Natural killer cell treated with Interleukin-12 subunit alpha and Interleukin-12 subunit beta and Interleukin-15 and Interleukin-18, amount 100 ng/mL, for 72 hours (primary cell): ENCODE results near the gene SLC39A5. TPM values are rescaled to one million over a fixed set of nuclear protein-coding genes. Genes with fewer than 3 reads are reported as not detected.

Experiments
- ATAC-seq, 2 donors: fragments of 150-1000 bp; cut with Tn5 transposase in 1 of 2; sonication (Bioruptor Pico), chemical (Tn5 transposase) in 1 of 2; 2 replicates each; pipeline ENCODE4 v1.10.0; 2021
- DNase-seq: peaks from one replicate; pipeline ENCODE4 v3.0.0; 2022; ENCODE audit warnings: low spot score
- H3K27ac Mint-ChIP-seq, 2 donors: 1 replicate in 1 of 2; 2 replicates in 1 of 2; pipeline ENCODE4 v1.8.0; 2022; ENCODE audit warnings: mixed read lengths in 2 of 2, mild to moderate bottlenecking in 1 of 2, moderate library complexity in 1 of 2
- H3K27me3 Mint-ChIP-seq, 2 donors: 1 replicate in 1 of 2; 2 replicates in 1 of 2; pipeline ENCODE4 v1.8.0; 2022; ENCODE audit warnings: mixed read lengths in 2 of 2
- H3K36me3 Mint-ChIP-seq: one replicate; pipeline ENCODE4 v1.8.0; 2022; ENCODE audit warnings: mixed read lengths
- H3K4me1 Mint-ChIP-seq, 2 donors: 1 replicate in 1 of 2; 2 replicates in 1 of 2; pipeline ENCODE4 v1.8.0; 2022; ENCODE audit warnings: low read depth in 2 of 2, mixed read lengths in 2 of 2, mild to moderate bottlenecking in 1 of 2
- H3K4me3 Mint-ChIP-seq: one replicate; pipeline ENCODE4 v1.8.0; 2022; ENCODE audit warnings: mixed read lengths
- H3K9me3 Mint-ChIP-seq: 2 replicates; pipeline ENCODE4 v1.8.0; 2022; ENCODE audit warnings: mixed read lengths
- total RNA-seq, 2 donors: library from RNA; stranded (reverse); gene quantifications; one replicate each; pipeline ENCODE4 v1.2.3, GENCODE V29; 2022

The SLC39A5 gene
- total RNA-seq, 2 donors from 2014 or later = 0.50 to 1.4 TPM

DNA sequence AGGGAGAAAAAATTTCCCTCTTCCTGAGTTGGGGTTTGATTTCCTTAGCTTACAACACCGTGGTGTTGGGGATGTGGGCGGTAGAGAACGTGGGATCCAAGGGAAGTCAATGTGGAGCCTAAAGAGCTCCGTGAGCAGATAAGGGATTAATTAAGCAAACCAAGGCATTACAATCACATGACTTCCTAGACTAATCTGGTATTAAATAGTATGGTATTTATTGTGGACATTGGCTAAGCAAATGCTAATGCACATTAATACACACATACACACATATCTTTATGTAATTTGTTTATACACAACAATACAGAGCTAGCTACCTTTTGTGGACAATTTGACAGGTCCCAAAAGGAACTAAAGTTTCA lies 7.3 kb upstream of the SLC39A5 start:
- H3K36me3 Mint-ChIP-seq = no peaks in the 10 kb centered on the region
- peaks cover 35 to 48% of the 10 kb centered on the region in 2 donors for H3K4me1 Mint-ChIP-seq

DNA sequence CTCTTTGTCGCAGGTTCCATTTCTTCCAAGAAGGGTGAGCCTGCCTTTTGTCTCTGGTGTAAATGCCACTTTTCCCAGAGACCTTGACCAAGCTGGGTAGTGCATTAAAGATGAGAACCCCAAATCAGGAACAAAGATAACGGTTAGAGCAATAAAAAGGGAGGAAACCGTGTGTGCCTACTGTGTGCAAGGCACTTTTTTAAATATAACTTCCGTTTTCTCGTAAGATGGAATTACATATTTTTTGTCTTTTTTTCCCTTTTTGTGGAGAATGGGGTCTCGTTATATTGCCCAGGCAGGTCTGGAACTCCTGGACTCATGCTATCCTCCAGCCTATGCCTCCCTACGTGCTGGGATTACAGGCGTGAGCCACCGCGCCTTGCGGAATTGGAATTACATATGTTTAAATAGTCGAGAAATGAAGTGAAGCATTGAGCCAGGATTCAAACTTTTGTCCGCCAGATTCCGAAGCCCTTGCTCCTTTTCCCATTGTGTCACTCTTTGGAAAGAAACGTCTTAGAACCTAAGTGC lies 6.2 kb upstream of the SLC39A5 start:
- Mint-ChIP-seq H3K9me3 (no peaks in the 10 kb centered on the region), H3K4me1 (peaks cover 35 to 48% of the 10 kb centered on the region in 2 donors), H3K27me3 (no peaks in the 10 kb centered on the region), H3K36me3 (no peaks in the 10 kb centered on the region), H3K27ac (peak overlapping the region; percentile 92 to 98), H3K4me3 (peak overlapping the region; percentile 88)
- ATAC-seq (no peak), DNase-seq (no peak)

More for the DNA sequence above, 7.3 kb upstream of the SLC39A5 start:
- H3K4me3 Mint-ChIP-seq = peak overlapping the region; percentile 99
- no peaks in the 10 kb centered on the region for H3K9me3 Mint-ChIP-seq
- no peak for ATAC-seq
- H3K27ac Mint-ChIP-seq = peak overlapping the region; percentile 98 to 100
- no peak for DNase-seq
- H3K27me3 Mint-ChIP-seq = no peaks in the 10 kb centered on the region

DNA sequence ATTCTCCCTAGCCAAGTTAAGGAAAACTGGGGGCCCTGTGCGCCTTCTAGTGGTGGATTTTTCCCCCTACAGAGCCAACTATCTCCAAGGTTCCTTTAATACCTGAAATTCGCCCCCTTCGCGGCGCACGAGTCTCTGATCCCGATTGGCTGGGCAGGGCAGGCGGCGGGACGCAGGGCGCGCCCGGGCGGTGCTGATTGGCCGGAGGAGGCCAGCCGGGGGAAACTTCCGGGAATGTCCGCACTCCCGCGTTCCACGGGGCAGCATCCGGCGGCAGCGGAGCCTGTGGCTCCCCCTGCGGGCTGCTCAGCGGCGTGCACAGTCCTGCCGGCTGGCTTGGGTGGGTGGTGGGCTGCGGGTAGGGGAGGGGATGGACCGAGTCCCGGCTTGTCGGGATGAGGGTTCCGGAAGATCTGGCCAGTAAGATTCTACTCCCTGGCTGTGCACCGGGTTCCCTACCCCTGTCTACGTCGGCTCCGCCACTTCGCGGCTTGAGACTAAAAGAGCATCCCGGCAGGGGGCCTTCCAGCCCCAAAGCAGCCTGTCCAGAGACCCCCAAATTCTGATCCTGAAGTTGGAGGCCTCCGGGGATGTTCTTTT lies 5.6 kb upstream of the SLC39A5 start, which contains the start of gene NABP2:
NABP2 (plus strand) TSS at position 241 of the 600 bp plus-strand sequence. CDS start 515 bp downstream, outside the sequence.
- peak; percentile 93 to 94 for ATAC-seq
- peak; percentile 99 for DNase-seq
- H3K27me3 Mint-ChIP-seq = no peaks in the 10 kb centered on the region
- peaks cover 35 to 48% of the 10 kb centered on the region in 2 donors for H3K4me1 Mint-ChIP-seq
- H3K9me3 Mint-ChIP-seq = no peaks in the 10 kb centered on the region
- no peaks in the 10 kb centered on the region for H3K36me3 Mint-ChIP-seq
- H3K27ac Mint-ChIP-seq = peak within 1 kb of the TSS; percentile 92 to 98
- peak within 1 kb of the TSS; percentile 88 for H3K4me3 Mint-ChIP-seq

DNA sequence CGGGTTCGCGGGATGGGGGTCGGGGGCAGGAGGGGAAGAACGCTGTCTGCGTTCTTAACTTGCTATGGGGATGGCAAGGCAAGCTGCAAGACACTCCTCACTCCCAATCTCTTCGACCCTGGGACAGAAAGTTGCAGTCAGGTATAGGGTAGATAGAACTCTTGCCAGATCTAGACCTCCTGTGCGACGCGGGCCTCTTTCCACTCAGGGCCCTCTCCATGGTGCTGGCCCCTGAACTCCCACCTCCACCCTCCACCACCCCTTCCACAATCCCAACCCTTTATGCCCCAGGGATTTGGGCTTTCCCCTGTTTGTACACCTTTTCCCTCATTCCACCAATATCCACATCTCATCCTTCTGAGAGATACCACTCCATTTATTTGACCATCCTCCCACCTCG lies 4.9 kb upstream of the SLC39A5 start:
- Mint-ChIP-seq H3K36me3 (no peaks in the 10 kb centered on the region), H3K9me3 (no peaks in the 10 kb centered on the region), H3K4me3 (peak overlapping the region; percentile 88), H3K27ac (peak overlapping the region; percentile 92 to 98), H3K4me1 (peaks cover 35 to 48% of the 10 kb centered on the region in 2 donors), H3K27me3 (no peaks in the 10 kb centered on the region)
- DNase-seq (no peak), ATAC-seq (no peak)

DNA sequence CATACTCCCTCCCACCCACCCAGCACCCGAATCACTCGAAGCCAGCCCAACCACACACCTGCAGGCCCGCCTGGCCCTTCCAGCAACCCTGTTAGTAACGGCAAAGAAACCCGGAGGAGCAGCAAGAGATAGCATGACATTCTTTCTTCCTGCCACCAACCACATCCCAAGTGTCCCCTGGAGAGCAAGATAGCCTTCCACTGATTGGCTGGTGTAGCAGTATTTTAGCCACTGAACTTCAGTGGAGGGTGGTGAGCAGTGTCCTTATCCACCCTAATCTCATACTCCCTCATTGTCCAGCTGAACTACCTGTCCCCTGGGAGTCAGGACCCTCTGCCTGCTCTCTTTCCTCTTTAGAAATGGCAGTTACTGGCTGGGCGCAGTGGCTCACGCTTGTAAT lies 769 bp upstream of the SLC39A5 start:
- Mint-ChIP-seq H3K36me3 (no peaks in the 10 kb centered on the region), H3K4me1 (peaks cover 12 to 15% of the 10 kb centered on the region in 2 donors), H3K9me3 (no peaks in the 10 kb centered on the region), H3K27ac (no peak overlapping the region), H3K27me3 (no peaks in the 10 kb centered on the region), H3K4me3 (no peak overlapping the region)
- DNase-seq (no peak), ATAC-seq (no peak)

DNA sequence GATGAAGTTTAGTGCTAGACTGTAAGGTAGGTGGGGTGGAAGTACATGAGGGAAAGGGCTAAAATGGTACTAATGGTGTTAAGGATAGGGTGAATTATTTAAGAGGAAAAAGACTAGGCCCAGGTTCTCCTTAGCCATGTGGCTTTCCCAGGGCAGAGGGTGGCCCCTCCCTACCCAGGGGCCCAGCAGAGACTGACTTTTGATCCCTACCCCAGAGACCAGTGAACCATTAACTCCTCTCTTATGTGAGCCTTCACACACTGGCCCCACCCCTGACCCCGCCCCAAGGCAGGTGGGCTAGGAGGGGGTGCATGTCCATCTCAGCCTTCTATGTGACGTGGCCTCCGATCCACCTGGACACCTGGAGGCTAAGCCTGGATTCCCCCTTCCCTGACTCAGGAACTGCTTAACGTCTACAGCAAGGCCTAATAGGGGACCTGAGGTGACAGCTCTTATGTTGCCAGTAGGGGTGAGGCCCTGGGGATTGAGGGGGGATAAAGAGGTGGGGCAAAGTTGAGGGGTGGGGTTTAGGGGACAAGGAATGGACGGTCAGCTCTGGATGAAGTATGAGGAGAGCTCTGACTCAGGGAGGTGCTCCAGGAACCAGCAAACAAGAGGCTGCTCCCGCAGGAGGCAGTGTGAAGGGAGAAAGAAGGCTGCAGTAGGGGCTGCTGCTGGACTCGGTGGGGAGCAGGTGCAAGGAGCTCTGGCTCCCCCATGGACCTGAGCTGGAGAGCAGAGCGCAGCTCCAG lies 757 bp downstream of the SLC39A5 start:
- peaks cover under 1 to 2% of the 10 kb centered on the region in 2 donors for H3K4me1 Mint-ChIP-seq
- H3K27me3 Mint-ChIP-seq = no peaks in the 10 kb centered on the region
- H3K27ac Mint-ChIP-seq = no peak overlapping the region
- no peak overlapping the region for H3K4me3 Mint-ChIP-seq
- DNase-seq (no peak), ATAC-seq (peak in 1 of 2 donors; percentile 55)
- no peaks in the 10 kb centered on the region for H3K9me3 Mint-ChIP-seq
- no peaks in the 10 kb centered on the region for H3K36me3 Mint-ChIP-seq

DNA sequence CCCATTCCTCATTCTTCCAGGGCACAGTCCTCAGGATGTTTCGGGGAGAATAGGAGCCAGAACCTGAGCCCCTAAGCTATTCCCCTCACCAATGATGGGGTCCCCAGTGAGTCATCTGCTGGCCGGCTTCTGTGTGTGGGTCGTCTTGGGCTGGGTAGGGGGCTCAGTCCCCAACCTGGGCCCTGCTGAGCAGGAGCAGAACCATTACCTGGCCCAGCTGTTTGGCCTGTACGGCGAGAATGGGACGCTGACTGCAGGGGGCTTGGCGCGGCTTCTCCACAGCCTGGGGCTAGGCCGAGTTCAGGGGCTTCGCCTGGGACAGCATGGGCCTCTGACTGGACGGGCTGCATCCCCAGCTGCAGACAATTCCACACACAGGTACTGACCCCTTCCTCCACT lies 1.3 kb downstream of the SLC39A5 start:
- no peaks in the 10 kb centered on the region for H3K9me3 Mint-ChIP-seq
- H3K4me1 Mint-ChIP-seq = no peaks in the 10 kb centered on the region
- H3K36me3 Mint-ChIP-seq = no peaks in the 10 kb centered on the region
- no peaks in the 10 kb centered on the region for H3K27me3 Mint-ChIP-seq
- peak in 1 of 2 donors; percentile 29 for ATAC-seq
- no peak overlapping the region for H3K27ac Mint-ChIP-seq
- no peak for DNase-seq
- no peak overlapping the region for H3K4me3 Mint-ChIP-seq

DNA sequence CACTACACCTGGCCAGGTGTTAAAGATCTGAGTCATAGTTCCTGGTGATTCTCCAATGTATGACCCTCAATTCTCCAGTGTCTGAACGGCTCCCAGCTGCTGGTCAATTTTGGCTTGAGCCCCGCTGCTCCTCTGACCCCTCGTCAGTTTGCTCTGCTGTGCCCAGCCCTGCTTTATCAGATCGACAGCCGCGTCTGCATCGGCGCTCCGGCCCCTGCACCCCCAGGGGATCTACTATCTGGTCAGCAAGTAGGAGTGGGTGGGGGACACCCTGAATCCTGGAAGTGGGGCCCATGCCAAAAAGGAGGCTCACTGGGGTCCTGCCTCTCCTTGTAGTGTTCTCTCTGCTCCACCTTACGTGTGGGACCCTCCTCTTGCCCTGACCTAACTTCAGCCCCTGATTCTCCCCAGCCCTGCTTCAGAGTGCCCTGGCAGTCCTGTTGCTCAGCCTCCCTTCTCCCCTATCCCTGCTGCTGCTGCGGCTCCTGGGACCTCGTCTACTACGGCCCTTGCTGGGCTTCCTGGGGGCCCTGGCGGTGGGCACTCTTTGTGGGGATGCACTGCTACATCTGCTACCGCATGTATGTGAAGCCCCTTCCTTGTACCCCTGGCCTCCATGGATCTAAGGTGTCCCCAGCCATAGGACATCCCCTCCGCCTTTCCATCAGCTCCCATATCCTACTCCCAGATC lies 5.0 kb downstream of the SLC39A5 start:
- H3K27ac Mint-ChIP-seq = no peak overlapping the region
- no peaks in the 10 kb centered on the region for H3K4me1 Mint-ChIP-seq
- ATAC-seq = no peak
- peak; percentile 54 for DNase-seq
- no peaks in the 10 kb centered on the region for H3K27me3 Mint-ChIP-seq
- H3K4me3 Mint-ChIP-seq = no peak overlapping the region
- no peaks in the 10 kb centered on the region for H3K36me3 Mint-ChIP-seq
- no peaks in the 10 kb centered on the region for H3K9me3 Mint-ChIP-seq

DNA sequence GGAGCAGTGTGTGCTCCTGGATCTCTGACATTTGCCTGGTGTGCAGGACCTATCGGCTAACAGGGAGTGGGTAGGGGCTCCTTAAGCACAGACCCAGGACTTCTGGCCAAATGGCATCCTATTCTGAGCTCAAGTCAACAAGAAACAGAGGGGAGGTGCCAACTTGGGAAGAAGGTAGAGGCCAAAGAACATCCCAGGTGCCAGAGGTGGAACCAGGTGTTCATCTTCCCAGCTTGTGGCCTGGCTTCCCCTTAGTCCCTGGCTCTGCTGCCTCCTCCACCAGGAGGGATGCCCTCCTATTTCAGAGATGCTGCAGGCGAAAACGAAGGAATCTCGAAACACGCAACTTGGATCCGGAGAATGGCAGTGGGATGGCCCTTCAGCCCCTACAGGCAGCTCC lies 6.2 kb downstream of the SLC39A5 start:
- H3K36me3 Mint-ChIP-seq = no peaks in the 10 kb centered on the region
- no peaks in the 10 kb centered on the region for H3K9me3 Mint-ChIP-seq
- DNase-seq = no peak
- no peak overlapping the region for H3K27ac Mint-ChIP-seq
- no peak for ATAC-seq
- no peaks in the 10 kb centered on the region for H3K27me3 Mint-ChIP-seq
- H3K4me1 Mint-ChIP-seq = no peaks in the 10 kb centered on the region
- H3K4me3 Mint-ChIP-seq = no peak overlapping the region

DNA sequence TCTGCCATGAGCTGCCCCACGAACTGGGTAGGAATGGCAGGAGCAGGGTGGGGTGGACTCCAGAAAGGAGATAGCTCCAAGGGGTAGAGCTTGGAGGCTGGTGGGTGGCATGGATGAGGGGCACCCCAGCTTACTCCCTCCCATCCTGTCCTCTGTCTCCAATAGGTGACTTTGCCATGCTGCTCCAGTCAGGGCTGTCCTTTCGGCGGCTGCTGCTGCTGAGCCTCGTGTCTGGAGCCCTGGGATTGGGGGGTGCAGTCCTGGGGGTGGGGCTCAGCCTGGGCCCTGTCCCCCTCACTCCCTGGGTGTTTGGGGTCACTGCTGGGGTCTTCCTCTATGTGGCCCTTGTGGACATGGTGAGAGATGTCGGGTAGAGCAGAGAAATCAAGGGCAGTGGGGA lies 7.1 kb downstream of the SLC39A5 start:
- ATAC-seq = peak in 1 of 2 donors; percentile 3

DNA sequence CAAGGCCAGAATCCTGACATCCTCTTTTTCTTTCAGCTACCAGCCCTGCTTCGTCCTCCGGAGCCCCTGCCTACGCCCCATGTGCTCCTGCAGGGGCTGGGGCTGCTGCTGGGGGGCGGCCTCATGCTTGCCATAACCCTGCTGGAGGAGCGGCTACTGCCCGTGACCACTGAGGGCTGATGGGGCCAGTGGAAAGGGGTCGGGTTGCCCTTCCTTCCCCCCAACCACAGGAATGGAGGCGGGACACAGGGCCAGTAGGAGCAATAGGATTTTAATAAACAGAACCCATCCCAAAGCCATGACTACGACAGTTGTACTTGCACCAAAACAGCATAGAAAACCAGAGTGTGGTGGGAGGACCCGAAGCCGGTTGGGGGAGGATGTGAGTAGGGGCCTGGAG lies 7.7 kb downstream of the SLC39A5 start:
- Mint-ChIP-seq H3K4me1 (peaks cover 0 to 4% of the 10 kb centered on the region in 2 donors), H3K9me3 (no peaks in the 10 kb centered on the region), H3K27me3 (no peaks in the 10 kb centered on the region), H3K4me3 (no peak overlapping the region), H3K36me3 (no peaks in the 10 kb centered on the region), H3K27ac (no peak overlapping the region)
- ATAC-seq (no peak), DNase-seq (no peak)

More for the DNA sequence above, 7.1 kb downstream of the SLC39A5 start:
- Mint-ChIP-seq H3K4me1 (peaks cover 0 to 2% of the 10 kb centered on the region in 2 donors), H3K9me3 (no peaks in the 10 kb centered on the region), H3K36me3 (no peaks in the 10 kb centered on the region), H3K4me3 (no peak overlapping the region), H3K27ac (no peak overlapping the region), H3K27me3 (no peaks in the 10 kb centered on the region)
- DNase-seq = no peak

DNA sequence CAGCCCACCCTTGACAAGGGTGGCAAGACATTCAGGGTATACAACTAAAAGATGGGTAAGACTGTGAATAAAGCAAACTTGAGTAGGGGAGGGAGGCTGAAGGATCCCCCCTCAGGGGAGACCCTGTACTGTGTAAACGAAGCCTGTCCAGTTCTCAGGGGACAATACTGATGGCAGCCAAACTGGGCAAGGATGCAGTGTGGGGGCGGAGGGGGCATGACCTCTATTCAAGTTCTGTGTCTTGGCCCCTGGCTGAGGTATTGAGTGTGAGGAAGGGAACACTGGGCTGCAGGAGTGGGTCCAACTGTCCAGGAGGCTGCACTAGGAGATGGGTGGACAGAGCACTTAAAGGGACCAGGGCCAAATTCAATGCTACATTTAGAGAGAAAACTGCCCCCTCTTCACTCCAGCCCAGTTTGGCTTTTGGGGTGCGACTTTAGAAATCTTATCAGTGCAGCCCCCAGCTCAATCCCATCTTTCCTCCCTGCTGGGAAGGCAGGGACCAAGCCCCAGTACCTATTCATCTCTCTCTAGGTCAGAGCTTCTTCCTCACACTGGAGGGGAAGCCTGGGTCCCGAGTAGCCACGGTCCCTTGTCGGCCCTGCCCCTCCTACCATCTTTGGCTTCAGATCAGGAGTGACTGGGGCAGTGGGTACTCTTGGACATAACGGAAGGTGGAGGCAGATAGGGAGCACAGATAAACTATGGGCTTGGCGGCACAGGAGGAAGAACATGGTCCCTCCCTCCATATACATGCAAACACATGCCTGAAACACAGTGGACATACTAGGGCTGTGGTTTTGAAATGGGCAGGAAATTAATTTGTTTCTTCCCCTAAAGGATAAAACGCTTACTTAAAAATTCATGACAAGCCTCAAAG lies 11.8 kb downstream of the SLC39A5 start:
- H3K27ac Mint-ChIP-seq = no peak overlapping the region

DNA sequence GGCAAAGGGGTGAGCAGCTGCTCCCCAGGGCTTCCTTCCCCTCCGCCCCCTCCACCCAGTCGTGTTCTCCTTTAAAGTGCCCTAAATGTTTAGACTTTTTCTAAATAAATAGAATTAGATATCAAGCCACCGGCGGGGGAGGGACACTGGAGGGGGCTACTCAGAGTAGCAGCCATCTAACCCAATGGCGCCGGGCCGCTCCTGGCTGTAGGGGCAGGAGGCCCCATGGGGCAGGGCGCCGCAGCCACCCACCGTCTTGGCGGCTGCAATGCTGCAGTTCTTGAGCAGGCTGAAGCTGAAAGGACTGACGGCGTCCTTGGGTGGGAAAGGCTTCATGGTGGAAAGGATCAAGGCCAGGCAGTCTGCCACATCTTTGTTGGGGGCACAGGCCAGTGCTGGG lies 13.1 kb downstream of the SLC39A5 start:
- H3K27ac Mint-ChIP-seq = no peak overlapping the region
- H3K9me3 Mint-ChIP-seq = no peaks in the 10 kb centered on the region
- no peak for DNase-seq
- no peak overlapping the region for H3K4me3 Mint-ChIP-seq
- peaks cover 6% of the 10 kb centered on the region for H3K36me3 Mint-ChIP-seq
- ATAC-seq = no peak
- H3K4me1 Mint-ChIP-seq = peaks cover 0 to 8% of the 10 kb centered on the region in 2 donors
- no peaks in the 10 kb centered on the region for H3K27me3 Mint-ChIP-seq

More for the DNA sequence above, 11.8 kb downstream of the SLC39A5 start:
- Mint-ChIP-seq H3K4me1 (peaks cover 0 to 4% of the 10 kb centered on the region in 2 donors), H3K36me3 (peaks cover 6% of the 10 kb centered on the region), H3K4me3 (no peak overlapping the region), H3K9me3 (no peaks in the 10 kb centered on the region), H3K27me3 (no peaks in the 10 kb centered on the region)
- ATAC-seq (no peak), DNase-seq (no peak)
